Vagina (tissue), 2 donors: Measurements from ENCODE around the gene RASSF1.

Experiments used
- CTCF ChIP-seq, 3 experiments: fragments of 450-650 bp in 2 of 3; fragments of 200-600 bp in 1 of 3; sonication (generic) in 1 of 3; IDR thresholded peaks; one replicate each; pipeline ENCODE4 v1.5.1; 2017 to 2019; ENCODE audit warnings: antibody characterized with exemption in 3 of 3, mild to moderate bottlenecking in 2 of 3, moderate library complexity in 2 of 3
- POLR2A ChIP-seq, 2 donors: fragments of 450-650 bp; IDR thresholded peaks; one replicate each; pipeline ENCODE4 v1.6.1; 2017; ENCODE audit warnings: antibody characterized with exemption in 2 of 2, mild to moderate bottlenecking in 2 of 2, moderate library complexity in 2 of 2
- POLR2AphosphoS5 ChIP-seq, 2 donors: sonication (generic); formaldehyde crosslinking; IDR thresholded peaks; one replicate each; pipeline ENCODE4 v1.9.0; 2017; ENCODE audit warnings: antibody characterized with exemption in 2 of 2, mild to moderate bottlenecking in 2 of 2, low read depth in 1 of 2; ENCODE audit not compliant: insufficient read depth in 1 of 2

GRCh38 chr3:50322386-50323091 is 18.1 kb downstream of the RASSF1 start, which contains the start of gene HYAL2:
- TF ChIP-seq CTCF (IDR thresholded peaks at IDR 0.05), result no peak
- TF ChIP-seq POLR2AphosphoS5 (IDR thresholded peaks at IDR 0.05; ENCODE audit: insufficient read depth in 1 of 2, low read depth in 1 of 2), result peak in 1 of 2 donors; percentile 47
- TF ChIP-seq POLR2A (IDR thresholded peaks at IDR 0.05), result no peak
